C4-2B (cell line): ENCODE measurements around the gene CTNNA1.

Experiments
- H3K27ac ChIP-seq: fragments of 450-650 bp; 2 replicates; pipeline ENCODE4 v1.5.1; 2017
- ZFX ChIP-seq: fragments of 450-650 bp; IDR thresholded peaks from 2 replicates; pipeline ENCODE4 v1.6.1; 2017
- TF ChIP-seq, protein P1 (sequence below): fragments of 450-650 bp; conservative IDR thresholded peaks from 2 replicates; pipeline ENCODE4 v1.5.1; 2017; ENCODE audit warnings: mild to moderate bottlenecking

The CTNNA1 gene

DNA sequence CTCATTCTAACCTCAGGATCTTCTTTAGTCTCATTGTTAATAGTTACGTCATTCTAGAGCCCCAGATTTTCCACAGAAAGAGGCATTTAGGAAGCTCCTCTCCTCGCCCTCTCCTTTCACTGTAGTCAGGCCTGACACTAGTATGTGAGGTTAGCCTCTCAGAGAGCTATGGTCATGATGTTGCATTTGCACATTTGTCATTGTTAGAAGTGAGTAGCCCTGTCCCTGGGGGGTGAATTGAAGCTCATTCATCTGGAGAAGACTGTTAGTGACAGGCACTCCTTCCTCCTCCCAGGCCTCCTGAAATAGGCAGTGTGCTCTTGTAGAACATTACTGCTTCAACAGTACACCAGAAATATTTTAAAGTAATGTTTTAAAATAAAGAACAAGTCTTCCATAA is 148.5 kb downstream of the CTNNA1 start:
- no peak overlapping the region for H3K27ac ChIP-seq
- TF ChIP-seq ZFX, result no peak
- TF ChIP-seq, protein P1, sequence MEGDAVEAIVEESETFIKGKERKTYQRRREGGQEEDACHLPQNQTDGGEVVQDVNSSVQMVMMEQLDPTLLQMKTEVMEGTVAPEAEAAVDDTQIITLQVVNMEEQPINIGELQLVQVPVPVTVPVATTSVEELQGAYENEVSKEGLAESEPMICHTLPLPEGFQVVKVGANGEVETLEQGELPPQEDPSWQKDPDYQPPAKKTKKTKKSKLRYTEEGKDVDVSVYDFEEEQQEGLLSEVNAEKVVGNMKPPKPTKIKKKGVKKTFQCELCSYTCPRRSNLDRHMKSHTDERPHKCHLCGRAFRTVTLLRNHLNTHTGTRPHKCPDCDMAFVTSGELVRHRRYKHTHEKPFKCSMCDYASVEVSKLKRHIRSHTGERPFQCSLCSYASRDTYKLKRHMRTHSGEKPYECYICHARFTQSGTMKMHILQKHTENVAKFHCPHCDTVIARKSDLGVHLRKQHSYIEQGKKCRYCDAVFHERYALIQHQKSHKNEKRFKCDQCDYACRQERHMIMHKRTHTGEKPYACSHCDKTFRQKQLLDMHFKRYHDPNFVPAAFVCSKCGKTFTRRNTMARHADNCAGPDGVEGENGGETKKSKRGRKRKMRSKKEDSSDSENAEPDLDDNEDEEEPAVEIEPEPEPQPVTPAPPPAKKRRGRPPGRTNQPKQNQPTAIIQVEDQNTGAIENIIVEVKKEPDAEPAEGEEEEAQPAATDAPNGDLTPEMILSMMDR, result no peak

DNA sequence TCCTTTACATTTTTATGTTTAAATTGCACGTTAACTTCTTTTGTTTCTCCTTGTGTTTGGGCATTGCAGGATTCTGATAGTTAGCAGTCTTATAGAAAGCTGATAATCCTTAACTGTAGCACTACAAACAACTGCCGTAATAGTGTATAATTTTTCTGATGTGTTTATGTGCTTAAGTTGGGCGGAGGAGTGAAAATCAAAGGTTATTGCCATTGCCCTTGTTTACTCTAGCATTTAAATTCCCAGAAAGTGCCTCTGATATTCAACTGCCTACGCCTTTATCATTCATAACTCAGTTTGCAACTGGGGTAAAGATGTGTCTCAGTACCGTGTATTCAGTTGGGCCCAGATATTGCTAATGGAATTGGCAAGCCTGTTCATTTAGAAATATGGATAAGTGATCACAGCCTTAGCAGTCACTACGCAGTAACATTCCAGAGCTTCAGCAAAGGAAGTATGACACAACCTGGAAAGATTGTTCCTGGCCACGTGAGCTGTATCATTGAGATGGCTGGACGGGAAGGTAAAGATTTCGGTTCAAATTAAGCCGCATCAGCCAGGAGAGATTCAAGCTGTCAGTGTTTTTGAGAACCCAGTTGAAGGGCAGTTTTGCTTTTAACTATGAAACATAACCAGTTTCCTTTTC is 150.0 kb downstream of the CTNNA1 start:
- no peak overlapping the region for H3K27ac ChIP-seq
- TF ChIP-seq, protein P1, result no peak
- TF ChIP-seq ZFX, result no peak

DNA sequence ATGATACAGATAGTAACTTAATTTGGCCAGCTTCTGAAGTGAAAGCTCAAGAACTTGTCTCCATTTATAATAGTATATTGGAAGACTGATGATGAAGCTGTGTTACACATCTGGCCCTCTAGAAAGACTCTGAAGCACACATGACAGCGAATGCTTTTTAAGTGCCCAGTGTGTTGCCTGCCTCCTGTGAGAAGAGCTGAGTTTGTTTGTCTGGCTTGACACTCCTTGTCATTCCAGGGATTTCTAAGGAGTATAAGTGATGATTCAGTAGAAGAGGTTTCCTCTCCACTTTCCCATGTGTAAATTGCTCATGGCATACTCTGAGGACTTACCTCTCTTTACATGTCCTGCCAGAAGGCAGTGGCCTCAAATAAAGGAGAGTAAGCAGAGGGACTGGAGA is 152.3 kb downstream of the CTNNA1 start:
- H3K27ac ChIP-seq, result no peak overlapping the region
- no peak for TF ChIP-seq ZFX
- TF ChIP-seq, protein P1, result no peak

GRCh38 chr5:138909734-138910133 is 156.5 kb downstream of the CTNNA1 start:
- H3K27ac ChIP-seq, result no peak overlapping the region
- no peak for TF ChIP-seq ZFX
- TF ChIP-seq, protein P1, result no peak

GRCh38 chr5:138910546-138911185 is 157.4 kb downstream of the CTNNA1 start:
- no peak overlapping the region for H3K27ac ChIP-seq

DNA sequence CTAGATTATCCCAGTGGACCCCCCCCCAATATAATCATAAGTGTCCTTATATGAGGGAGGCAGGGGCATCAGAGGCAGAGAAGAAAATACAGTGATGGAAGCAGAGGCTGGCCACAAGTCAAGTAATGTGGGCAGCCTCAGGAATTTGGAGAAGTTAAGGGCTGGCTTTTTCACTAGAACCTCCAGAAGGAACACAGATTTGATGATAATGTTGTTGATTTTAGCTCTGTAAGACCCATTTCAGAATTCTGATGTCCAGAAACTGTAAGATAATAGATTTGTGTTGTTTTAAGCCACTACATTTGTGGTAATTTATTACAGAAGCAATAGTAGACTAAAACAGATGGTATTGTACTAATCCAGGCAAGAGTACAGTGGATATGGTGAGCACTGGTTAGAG is 158.2 kb downstream of the CTNNA1 start:
- TF ChIP-seq, protein P1, result no peak
- TF ChIP-seq ZFX, result no peak
- H3K27ac ChIP-seq, result no peak overlapping the region

More at GRCh38 chr5:138910546-138911185, 157.4 kb downstream of the CTNNA1 start:
- TF ChIP-seq, protein P1, result no peak
- no peak for TF ChIP-seq ZFX

DNA sequence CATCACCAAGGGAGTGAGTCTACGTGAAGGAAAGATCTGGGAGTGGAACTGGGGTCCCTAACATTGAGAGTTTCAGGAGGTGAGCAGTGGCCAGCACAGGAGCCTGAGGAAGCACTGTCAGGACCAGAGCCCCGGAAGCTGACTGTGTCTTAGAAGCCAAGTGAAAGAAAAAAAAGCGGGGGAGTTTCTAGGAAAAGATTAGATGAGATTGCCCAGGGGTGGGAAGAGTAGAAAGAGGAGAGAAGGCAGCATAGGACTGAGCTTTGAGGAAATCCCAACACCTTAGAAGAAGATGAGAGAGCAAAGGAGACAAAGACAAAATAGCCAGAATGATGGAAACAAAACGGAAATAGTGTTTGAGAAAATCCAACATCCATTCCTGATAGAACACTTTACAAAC is 158.9 kb downstream of the CTNNA1 start:
- no peak for TF ChIP-seq ZFX
- TF ChIP-seq, protein P1, result no peak

More for the DNA sequence above, 158.9 kb downstream of the CTNNA1 start:
- H3K27ac ChIP-seq, result no peak overlapping the region
